Measurements from ENCODE around the gene ALDH1L1.

DNA sequence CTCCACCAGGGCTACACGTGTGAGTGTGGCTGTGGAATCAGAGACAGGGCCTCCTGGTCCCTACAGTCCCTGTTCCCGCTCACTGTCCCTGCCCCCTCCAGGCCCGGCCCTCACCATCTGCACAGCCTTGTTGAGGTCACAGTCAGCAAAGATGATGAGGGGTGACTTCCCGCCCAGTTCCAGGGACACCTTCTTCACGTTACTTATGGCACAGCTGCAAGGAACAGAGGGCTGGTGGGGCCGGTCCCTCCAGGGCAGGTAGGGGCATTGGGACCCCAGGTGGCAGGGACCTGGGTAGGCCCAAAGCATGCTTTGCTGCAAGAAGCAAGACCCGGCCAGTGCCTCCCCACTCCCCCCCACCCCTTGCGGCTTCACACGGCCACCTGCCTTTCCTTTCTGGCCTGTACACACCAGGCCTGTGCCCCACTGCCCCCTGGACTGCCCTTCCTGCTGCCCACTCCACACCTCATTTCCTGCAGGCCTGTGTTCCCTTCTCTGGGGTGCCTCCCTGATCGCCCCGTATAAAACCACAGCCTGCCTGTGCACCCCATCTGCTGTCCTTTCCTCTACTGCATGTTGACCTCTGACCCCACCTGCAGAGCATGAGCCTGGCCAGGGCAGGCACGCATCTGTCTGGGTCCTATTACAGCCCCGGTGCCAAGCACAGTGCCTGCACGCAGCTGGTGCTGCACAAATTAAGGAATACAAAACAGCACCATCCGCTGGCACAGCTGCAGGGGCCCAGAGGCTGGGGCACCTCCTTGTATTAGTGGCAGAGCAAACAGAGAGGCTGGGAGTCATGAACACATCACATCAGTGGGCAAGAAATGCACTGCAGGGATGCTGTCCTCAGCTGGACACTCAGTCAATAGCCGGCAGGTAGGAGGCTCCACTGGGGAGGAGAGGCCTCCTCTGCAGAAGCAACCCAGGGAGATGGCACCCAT, 65.7 kb downstream of the ALDH1L1 start:
- TF ChIP-seq, protein P1, sequence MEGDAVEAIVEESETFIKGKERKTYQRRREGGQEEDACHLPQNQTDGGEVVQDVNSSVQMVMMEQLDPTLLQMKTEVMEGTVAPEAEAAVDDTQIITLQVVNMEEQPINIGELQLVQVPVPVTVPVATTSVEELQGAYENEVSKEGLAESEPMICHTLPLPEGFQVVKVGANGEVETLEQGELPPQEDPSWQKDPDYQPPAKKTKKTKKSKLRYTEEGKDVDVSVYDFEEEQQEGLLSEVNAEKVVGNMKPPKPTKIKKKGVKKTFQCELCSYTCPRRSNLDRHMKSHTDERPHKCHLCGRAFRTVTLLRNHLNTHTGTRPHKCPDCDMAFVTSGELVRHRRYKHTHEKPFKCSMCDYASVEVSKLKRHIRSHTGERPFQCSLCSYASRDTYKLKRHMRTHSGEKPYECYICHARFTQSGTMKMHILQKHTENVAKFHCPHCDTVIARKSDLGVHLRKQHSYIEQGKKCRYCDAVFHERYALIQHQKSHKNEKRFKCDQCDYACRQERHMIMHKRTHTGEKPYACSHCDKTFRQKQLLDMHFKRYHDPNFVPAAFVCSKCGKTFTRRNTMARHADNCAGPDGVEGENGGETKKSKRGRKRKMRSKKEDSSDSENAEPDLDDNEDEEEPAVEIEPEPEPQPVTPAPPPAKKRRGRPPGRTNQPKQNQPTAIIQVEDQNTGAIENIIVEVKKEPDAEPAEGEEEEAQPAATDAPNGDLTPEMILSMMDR (IDR thresholded peaks at IDR 0.05; ENCODE audit: low read length): no peak
- TF ChIP-seq EZH2 (optimal IDR thresholded peaks at IDR 0.05; ENCODE audit: low read depth, low read length): no peak
